ENCODE results near the gene LAMC1.

- TF ChIP-seq, protein P1, sequence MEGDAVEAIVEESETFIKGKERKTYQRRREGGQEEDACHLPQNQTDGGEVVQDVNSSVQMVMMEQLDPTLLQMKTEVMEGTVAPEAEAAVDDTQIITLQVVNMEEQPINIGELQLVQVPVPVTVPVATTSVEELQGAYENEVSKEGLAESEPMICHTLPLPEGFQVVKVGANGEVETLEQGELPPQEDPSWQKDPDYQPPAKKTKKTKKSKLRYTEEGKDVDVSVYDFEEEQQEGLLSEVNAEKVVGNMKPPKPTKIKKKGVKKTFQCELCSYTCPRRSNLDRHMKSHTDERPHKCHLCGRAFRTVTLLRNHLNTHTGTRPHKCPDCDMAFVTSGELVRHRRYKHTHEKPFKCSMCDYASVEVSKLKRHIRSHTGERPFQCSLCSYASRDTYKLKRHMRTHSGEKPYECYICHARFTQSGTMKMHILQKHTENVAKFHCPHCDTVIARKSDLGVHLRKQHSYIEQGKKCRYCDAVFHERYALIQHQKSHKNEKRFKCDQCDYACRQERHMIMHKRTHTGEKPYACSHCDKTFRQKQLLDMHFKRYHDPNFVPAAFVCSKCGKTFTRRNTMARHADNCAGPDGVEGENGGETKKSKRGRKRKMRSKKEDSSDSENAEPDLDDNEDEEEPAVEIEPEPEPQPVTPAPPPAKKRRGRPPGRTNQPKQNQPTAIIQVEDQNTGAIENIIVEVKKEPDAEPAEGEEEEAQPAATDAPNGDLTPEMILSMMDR (IDR thresholded peaks at IDR 0.05): no peak
- no peak for TF ChIP-seq POLR2A (IDR thresholded peaks at IDR 0.05)
These were observed 79.9 kb downstream of the LAMC1 start for GRCh38 chr1:183103147-183103546.

Data from lower leg skin (tissue), 3 donors.